PC-9 (cell line): ENCODE results near the gene POLDIP2. TPM values are rescaled to one million over a fixed set of nuclear protein-coding genes. Genes with fewer than 3 reads are reported as not detected.

Experiments
- BruUV-seq: library from RNA; stranded (reverse); fragments of 400-500 nt; replicated peaks from 2 replicates; lab custom pipeline; 2021; lab: Mats Ljungman, UMichigan
- CTCF ChIA-PET: fragments of 300-600 bp; sonication (Branson Sonifier 250); formaldehyde crosslinking; loops from one replicate; lab custom pipeline; 2022; ENCODE audit warnings: antibody characterized with exemption; lab: Charles Lee
- POLR2A ChIA-PET: fragments of 300-600 bp; sonication (Branson Sonifier 250); formaldehyde crosslinking; loops from one replicate; lab custom pipeline; 2022; ENCODE audit warnings: antibody characterized with exemption; ENCODE audit not compliant: unreplicated experiment; lab: Charles Lee
- DNase-seq, 2 experiments: peaks; one replicate each; pipeline versions ENCODE4 v3.0.0 to v3.0.0-alpha.2; 2015 to 2022; ENCODE audit warnings: mixed read lengths in 1 of 2
- H2AFZ ChIP-seq: fragments of 200-600 bp; sonication (generic); 2 replicates; pipeline ENCODE4 v1.8.1; 2017; ENCODE audit warnings: antibody characterized with exemption
- H3F3A ChIP-seq: fragments of 200-600 bp; sonication (generic); 2 replicates; pipeline ENCODE4 v1.8.1; 2017; ENCODE audit warnings: antibody characterized with exemption, mild to moderate bottlenecking, low read depth; ENCODE audit not compliant: insufficient read depth
- H3K27ac ChIP-seq: fragments of 200-600 bp; sonication (generic); 2 replicates; pipeline ENCODE4 v1.6.1; 2016; ENCODE audit warnings: mixed run types
- H3K27me3 ChIP-seq: fragments of 200-600 bp; sonication (generic); 2 replicates; pipeline ENCODE4 v1.6.1; 2016; ENCODE audit warnings: low read depth, mixed run types; ENCODE audit not compliant: insufficient read depth
- H3K36me3 ChIP-seq: fragments of 200-600 bp; sonication (generic); 2 replicates; pipeline ENCODE4 v1.6.1; 2016; ENCODE audit warnings: low read depth, mixed run types
- H3K4me1 ChIP-seq: fragments of 200-600 bp; sonication (generic); replicated peaks from 2 replicates; pipeline ENCODE4 v1.6.1; 2016; ENCODE audit warnings: mixed run types; ENCODE audit not compliant: insufficient read depth
- H3K4me2 ChIP-seq: fragments of 200-600 bp; sonication (generic); 2 replicates; pipeline ENCODE4 v1.6.1; 2017; ENCODE audit warnings: mixed run types
- H3K4me3 ChIP-seq: fragments of 200-600 bp; sonication (generic); 2 replicates; pipeline ENCODE4 v1.6.1; 2016; ENCODE audit warnings: mixed run types
- H3K79me2 ChIP-seq: fragments of 200-600 bp; sonication (generic); 2 replicates; pipeline ENCODE4 v1.6.1; 2017; ENCODE audit warnings: low read depth, mixed run types
- H3K9me2 ChIP-seq: fragments of 200-600 bp; sonication (generic); 2 replicates; pipeline ENCODE4 v1.8.1; 2017; ENCODE audit warnings: mild to moderate bottlenecking; ENCODE audit not compliant: insufficient read depth
- H3K9me3 ChIP-seq: fragments of 200-600 bp; sonication (generic); 2 replicates; pipeline ENCODE4 v1.8.1; 2016; ENCODE audit warnings: low read depth; ENCODE audit not compliant: insufficient read depth
- H4K20me1 ChIP-seq: fragments of 200-600 bp; sonication (generic); 2 replicates; pipeline ENCODE4 v1.8.1; 2017; ENCODE audit not compliant: insufficient read depth
- EZH2 ChIP-seq: fragments of 200-600 bp; sonication (generic); IDR thresholded peaks from 2 replicates; pipeline ENCODE4 v1.8.0; 2017; ENCODE audit warnings: antibody characterized with exemption, low read depth
- intact Hi-C: fragments of 100-400 bp; cut with micrococcal nuclease; formaldehyde crosslinking; loops from one replicate; pipeline ENCODE4 v1.10.0; 2022; ENCODE audit not compliant: unreplicated experiment
- total RNA-seq: library from RNA; stranded (reverse); gene quantifications from 2 replicates; pipeline ENCODE4 v1.2.3, GENCODE V29; 2021
- TF ChIP-seq, protein P1 (sequence below): fragments of 200-600 bp; sonication (generic); conservative IDR thresholded peaks from 2 replicates; pipeline ENCODE4 v1.6.1; 2017; ENCODE audit warnings: mixed run types, antibody characterized with exemption, mild to moderate bottlenecking, moderate library complexity

POLDIP2 gene
- total RNA-seq, 1 experiment from 2014 or later: 98.2 TPM

DNA sequence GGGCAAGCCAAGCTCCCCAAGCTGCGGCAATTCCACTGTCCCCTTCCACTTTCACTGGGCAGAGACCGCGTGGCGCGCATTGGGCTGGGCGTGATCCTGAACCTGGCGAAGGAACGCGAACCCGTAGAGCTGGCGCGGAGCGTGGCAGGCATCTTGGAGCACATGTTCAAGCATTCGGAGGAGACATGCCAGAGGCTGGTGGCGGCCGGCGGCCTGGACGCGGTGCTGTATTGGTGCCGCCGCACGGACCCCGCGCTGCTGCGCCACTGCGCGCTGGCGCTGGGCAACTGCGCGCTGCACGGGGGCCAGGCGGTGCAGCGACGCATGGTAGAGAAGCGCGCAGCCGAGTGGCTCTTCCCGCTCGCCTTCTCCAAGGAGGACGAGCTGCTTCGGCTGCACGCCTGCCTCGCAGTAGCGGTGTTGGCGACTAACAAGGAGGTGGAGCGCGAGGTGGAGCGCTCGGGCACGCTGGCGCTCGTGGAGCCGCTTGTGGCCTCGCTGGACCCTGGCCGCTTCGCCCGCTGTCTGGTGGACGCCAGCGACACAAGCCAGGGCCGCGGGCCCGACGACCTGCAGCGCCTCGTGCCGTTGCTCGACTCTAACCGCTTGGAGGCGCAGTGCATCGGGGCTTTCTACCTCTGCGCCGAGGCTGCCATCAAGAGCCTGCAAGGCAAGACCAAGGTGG is 24.0 kb upstream of the POLDIP2 start:
- no peaks in the 10 kb centered on the region for H3K9me2 ChIP-seq
- H3K4me1 ChIP-seq: peaks cover 38% of the 10 kb centered on the region
- TF ChIP-seq, protein P1, sequence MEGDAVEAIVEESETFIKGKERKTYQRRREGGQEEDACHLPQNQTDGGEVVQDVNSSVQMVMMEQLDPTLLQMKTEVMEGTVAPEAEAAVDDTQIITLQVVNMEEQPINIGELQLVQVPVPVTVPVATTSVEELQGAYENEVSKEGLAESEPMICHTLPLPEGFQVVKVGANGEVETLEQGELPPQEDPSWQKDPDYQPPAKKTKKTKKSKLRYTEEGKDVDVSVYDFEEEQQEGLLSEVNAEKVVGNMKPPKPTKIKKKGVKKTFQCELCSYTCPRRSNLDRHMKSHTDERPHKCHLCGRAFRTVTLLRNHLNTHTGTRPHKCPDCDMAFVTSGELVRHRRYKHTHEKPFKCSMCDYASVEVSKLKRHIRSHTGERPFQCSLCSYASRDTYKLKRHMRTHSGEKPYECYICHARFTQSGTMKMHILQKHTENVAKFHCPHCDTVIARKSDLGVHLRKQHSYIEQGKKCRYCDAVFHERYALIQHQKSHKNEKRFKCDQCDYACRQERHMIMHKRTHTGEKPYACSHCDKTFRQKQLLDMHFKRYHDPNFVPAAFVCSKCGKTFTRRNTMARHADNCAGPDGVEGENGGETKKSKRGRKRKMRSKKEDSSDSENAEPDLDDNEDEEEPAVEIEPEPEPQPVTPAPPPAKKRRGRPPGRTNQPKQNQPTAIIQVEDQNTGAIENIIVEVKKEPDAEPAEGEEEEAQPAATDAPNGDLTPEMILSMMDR: no peak
- TF ChIP-seq EZH2: no peak
- H3K79me2 ChIP-seq: peaks cover 10% of the 10 kb centered on the region; the same call in 1 of the 2 replicates
- no peaks in the 10 kb centered on the region for H4K20me1 ChIP-seq
- DNase-seq: no peak
- CTCF ChIA-PET: no interaction called here
- H3F3A ChIP-seq: peaks cover 39% of the 10 kb centered on the region
- no peak overlapping the region for H2AFZ ChIP-seq
- POLR2A ChIA-PET: no interaction called here
- no peaks in the 10 kb centered on the region for H3K27me3 ChIP-seq
- H3K36me3 ChIP-seq: no peaks in the 10 kb centered on the region
- H3K4me2 ChIP-seq: peak overlapping the region; percentile 66
- peak overlapping the region; percentile 86 for H3K27ac ChIP-seq
- no peaks in the 10 kb centered on the region for H3K9me3 ChIP-seq
- no peak overlapping the region for H3K4me3 ChIP-seq
- no TSS peak for BruUV-seq
- intact Hi-C loops: no loop called here

DNA sequence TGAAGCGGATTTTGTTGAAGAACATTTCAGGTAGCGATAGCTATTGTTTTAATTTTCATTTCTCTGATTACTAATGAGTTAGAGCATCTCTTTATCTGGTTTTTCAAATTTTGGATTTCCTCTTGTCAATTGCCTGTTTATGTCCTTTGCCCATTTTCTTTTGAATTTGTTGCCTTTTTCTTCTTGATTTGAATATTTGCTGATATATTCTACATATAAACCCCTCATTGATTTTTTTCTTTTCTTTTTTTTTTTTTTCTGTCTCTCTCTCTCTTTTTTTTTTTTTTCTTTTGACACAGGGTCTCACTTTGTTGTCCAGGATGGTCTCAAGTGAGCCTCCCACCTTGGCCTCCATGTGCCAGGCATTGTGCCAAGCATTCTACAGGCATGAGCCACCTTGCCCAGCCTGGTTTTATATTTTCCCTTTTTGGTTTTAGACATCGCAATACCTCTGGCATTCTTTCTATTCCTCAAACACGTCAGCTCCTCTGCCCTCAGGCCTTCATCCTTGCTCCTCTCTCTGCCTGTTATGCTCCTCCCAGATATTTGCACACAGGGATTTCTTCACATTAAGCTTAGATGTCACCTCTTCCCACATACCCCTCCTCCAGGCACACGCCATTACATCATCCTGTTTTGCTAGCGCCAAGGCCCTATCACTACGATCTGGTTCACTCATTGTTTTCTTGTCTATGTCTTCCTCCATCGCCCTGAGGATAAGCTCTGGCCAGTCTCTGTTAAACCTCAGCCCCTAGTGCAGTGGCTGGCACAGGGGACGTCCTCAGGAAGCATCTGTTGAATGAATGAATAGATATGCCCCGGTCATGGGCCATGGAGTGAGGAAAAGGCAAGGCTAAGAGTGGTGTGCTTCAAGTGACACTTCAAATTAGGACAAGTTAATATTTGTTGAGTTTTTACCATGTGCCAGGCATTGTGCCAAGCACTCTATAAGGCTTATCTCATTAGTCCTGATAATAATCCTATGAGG is 22.8 kb upstream of the POLDIP2 start:
- Histone ChIP-seq H3K79me2 (no peaks in the 10 kb centered on the region), H3F3A (peaks cover 28% of the 10 kb centered on the region), H3K4me2 (peak overlapping the region; percentile 66), H3K27ac (peak overlapping the region; percentile 86), H3K9me2 (no peaks in the 10 kb centered on the region), H3K27me3 (no peaks in the 10 kb centered on the region), H4K20me1 (no peaks in the 10 kb centered on the region), H3K9me3 (no peaks in the 10 kb centered on the region), H3K36me3 (no peaks in the 10 kb centered on the region), H3K4me1 (peaks cover 26% of the 10 kb centered on the region), H3K4me3 (no peak overlapping the region), H2AFZ (no peak overlapping the region)
- BruUV-seq: no TSS peak
- intact Hi-C loops: loop anchor here (1.0 kb wide), 2 partner anchors 33 to 44 kb away; no protein-coding TSS in a partner anchor
- ChIA-PET CTCF (interaction anchor here (0.5 to 0.8 kb wide), 3 partner anchors 45 to 575 kb away, joined by 3 to 6 read pairs (median 3); partner anchors contain the start of genes IFT20 and TNFAIP1), POLR2A (interaction anchor here (0.6 to 0.7 kb wide), 3 partner anchors 45 to 491 kb away, joined by 3 to 6 read pairs (median 4); partner anchors contain the start of genes IFT20 and TNFAIP1)
- no peak for TF ChIP-seq EZH2
- TF ChIP-seq, protein P1: no peak
- peak; percentile 80 to 97 for DNase-seq

DNA sequence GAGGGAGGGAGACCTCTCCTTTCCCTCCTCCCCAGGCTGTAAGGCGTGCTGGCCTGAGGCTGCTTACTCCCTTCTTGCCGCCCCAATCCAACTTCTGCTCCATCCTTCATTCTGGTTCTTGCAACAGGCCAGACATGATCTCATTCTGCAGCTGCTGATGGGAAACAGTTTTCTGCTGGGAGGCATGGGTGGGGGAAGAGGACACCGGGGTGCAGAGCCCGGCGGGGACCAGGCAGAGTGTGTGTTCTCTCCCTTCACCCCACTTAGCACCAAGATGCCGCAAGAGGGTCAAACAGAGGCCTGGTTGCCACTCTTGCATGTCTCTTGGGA is 15.6 kb upstream of the POLDIP2 start:
- POLR2A ChIA-PET: no interaction called here

More for the DNA sequence above, 15.6 kb upstream of the POLDIP2 start:
- BruUV-seq: no TSS peak
- no peak overlapping the region for H3K4me3 ChIP-seq
- no peak overlapping the region for H3K4me2 ChIP-seq
- no peaks in the 10 kb centered on the region for H3K27me3 ChIP-seq
- no peak for DNase-seq
- CTCF ChIA-PET: interaction anchor here (0.6 kb wide), 1 partner anchor 24 kb away, joined by 3 read pairs; no protein-coding TSS in a partner anchor
- no peaks in the 10 kb centered on the region for H4K20me1 ChIP-seq
- no peak overlapping the region for H3K27ac ChIP-seq
- no peak for TF ChIP-seq EZH2
- TF ChIP-seq, protein P1: no peak
- peaks cover 15% of the 10 kb centered on the region; the same call in 1 of the 2 replicates for H3F3A ChIP-seq
- H3K36me3 ChIP-seq: no peaks in the 10 kb centered on the region
- H2AFZ ChIP-seq: no peak overlapping the region
- no peaks in the 10 kb centered on the region for H3K79me2 ChIP-seq
- intact Hi-C loops: loop anchor here (2.0 kb wide), 1 partner anchor 54 kb away; the partner anchor contains the start of gene TMEM97
- peaks cover 18% of the 10 kb centered on the region for H3K4me1 ChIP-seq
- H3K9me2 ChIP-seq: no peaks in the 10 kb centered on the region
- H3K9me3 ChIP-seq: no peaks in the 10 kb centered on the region
